ENCODE data around the gene RNF152.
A peak's percentile ranks its signal among the peaks of the same experiment; 100 is the strongest.

Gene RNF152, protein sequence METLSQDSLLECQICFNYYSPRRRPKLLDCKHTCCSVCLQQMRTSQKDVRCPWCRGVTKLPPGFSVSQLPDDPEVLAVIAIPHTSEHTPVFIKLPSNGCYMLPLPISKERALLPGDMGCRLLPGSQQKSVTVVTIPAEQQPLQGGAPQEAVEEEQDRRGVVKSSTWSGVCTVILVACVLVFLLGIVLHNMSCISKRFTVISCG

DNA sequence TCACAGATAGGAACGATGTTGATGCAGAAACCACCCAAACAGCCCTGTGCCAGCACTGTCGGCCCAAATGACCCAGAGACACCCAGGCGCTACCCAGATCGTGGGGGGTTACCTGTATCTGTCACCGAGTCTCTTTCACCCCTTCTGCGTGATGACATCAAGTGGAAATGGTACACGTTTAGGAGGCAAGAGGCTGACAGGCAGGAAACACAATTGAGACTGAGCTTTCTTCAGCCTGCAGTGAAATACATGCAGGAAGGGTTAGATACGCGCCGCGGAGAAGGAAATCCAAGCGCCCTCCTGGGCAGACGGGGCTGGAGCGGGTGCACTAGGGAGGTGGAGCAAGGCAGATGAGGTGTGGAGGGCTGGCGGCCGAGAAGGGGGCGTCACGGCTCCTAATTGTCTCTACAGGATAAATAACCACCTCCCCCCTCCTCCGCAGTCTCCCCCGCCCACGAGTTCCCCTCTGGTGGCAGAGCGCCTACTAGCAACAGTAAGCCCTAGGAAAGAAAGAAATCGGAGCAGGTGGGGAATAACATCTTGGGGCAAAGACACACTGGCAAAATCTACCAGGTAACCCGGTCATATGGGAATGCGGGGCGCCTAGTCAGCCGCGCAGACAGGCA is at the start of gene RNF152:
TSS of gene RNF152 (minus strand) at position 325 of the 626 bp plus-strand sequence. CDS start 76,544 bp downstream, outside the sequence.
- DNase-seq (ENCODE audit: low read depth in 2 of 2) = peak in 1 of 2 experiments; percentile 2

DNA sequence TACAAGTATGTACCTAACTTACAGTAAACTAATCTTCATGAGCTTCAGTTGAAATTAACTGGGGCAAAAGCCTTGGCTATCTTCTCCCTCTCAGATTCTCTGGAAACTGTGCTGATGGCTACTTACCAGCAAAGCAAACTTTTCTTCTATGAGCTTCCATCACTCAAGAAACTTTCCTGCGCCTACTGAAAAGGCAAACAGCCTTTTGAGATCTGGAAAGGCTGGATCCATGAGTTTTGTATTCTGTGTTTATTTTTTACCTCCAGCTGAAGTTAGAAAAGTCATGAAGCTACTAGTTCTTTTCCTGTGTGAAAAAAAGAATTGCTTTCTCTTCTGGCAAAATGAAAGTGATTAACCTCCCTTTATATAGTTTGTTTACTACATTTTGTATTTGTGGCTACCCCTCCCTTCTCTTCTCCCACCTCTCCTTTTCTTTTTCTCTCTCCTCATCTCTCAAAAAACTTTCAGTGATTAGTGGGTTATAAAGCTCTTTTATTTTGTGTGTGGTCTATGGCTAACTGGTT is 49.2 kb upstream of the RNF152 start:
- no peak for DNase-seq (ENCODE audit: low read depth in 2 of 2)

DNA sequence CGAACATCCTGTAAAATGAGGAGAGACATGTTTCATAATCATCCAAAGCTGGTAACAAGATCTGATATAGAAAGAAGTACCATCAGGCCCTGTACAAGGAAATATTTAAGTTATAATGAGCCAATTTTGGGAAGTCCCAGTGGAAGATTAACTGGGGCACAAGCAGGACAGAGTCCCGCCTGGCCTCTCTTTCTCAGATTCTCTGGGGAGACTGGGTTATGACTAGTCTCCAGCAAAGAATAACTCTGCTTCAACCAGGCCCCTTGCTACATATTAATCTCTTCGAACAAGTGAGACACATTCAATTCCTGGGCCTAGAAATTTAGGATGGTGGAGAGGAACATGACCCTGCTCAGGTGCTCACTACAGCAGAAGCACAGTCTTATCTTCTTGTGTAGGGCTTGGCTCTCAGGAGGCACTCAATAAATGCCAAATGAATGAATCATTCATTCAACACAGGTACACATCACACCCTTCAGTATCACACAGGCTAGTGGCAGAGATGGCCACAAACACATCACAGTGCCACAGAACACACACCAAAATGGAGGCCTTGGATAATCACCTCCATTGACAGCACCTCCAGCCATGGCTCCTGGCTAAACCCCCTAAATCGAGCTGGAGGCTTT is 46.4 kb upstream of the RNF152 start:
- no peak for DNase-seq (ENCODE audit: low read depth in 2 of 2)

DNA sequence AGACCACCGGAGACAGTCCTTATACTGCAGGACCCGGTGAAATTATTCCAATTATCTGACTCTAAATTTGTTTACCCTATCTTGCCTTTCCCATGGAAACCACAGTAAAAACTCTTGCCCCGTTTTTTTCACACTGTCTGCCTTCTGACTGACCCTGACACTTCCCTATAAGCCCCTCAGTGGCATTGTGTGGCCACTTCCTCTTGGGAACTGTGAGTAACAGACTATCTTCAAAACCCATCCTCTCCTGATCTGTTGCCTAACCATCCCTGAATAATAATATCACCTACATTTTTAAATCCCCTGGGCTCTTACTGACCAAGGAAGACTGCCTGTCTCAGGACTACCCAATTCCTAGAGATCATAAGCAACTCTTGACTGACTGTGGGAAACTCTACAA is 42.6 kb upstream of the RNF152 start:
- no peak for DNase-seq (ENCODE audit: low read depth in 2 of 2)

DNA sequence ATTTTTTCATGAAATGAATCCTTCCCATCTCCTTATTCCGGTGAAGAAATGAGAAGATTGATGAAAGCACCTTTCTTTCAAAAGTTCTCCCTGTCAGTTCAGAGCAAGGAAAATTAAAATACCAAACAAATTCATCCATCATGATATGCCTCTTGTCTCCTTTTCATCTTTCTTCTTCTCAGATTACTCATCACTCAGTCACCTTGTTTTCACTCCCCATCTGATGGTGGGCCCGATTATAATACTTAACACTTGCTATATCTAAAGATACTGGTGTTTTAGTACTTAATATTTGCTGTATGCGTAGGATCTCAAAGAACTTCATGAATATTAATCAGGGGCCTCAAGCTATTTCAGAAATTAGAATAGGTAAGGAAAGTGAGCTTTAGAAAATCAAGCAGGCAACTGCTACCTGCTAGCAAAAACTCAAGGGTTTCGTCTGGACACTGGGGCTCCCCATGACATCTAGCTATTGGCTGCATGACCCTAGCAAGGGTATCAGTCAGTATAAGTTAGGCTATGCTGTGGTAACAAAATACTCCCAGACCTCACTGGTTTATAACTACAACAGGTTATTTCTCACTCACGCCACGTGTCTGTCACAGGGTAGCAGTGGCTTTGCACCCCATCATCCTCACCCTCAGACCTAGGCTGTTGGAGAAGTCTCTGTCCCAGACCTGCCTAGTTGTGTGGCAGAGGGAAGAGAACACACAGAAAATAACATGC is 39.0 kb upstream of the RNF152 start:
- no peak for DNase-seq (ENCODE audit: low read depth in 2 of 2)

DNA sequence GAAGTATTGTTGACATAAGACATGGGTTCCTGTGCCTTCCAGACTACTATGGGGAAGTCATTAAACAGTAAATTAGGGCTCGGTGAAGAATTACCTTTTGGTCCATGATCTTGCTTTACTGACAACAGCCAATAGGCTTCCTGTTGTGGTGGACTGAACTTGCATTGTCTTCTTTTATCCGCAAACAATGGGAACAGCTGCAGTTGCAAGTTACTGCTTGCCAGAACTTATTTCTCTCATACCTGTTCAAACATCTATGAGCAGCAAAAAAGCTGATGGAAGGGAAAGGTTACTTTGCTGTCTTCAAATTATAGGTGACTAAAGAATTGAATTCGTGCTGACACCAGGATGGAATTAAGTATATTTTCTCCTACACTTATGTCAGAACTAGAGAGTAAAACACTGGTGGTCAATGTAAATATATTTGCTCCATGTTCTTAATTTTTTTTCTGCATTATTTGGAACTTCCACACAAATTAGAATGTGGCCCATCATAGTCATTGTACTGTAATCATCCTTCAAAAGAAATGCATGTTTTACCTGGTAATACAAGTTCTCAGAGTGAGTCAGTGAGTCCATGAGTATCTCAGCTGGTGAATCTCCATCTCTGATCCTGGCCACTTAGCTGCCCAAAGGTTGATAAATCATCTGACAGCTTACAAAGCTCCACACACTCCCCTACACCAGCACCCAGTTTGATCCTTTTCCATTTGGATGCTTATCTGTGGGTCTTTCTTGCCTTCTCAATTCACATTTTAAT is 37.3 kb upstream of the RNF152 start:
- DNase-seq (ENCODE audit: low read depth in 2 of 2) = no peak

DNA sequence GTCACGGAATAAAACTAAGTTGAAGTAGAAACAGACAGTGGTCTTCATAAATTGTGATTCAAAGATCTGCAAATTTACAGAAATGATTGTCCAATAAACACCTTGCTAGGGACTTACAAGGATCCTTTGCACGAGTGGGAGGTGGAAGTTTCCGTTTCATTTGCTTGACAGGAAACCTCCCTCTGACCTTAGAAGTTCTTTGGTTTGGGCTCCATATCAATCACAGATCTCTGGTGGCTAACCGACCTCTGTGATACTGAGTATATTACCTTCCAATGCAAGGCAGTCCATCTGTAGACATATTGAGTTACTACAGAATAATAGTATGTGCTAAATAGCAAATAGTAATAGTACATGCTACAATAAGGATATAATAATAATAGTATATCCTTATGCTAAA is 33.7 kb upstream of the RNF152 start:
- peak in 1 of 2 experiments; percentile 36 for DNase-seq (ENCODE audit: low read depth in 2 of 2)

DNA sequence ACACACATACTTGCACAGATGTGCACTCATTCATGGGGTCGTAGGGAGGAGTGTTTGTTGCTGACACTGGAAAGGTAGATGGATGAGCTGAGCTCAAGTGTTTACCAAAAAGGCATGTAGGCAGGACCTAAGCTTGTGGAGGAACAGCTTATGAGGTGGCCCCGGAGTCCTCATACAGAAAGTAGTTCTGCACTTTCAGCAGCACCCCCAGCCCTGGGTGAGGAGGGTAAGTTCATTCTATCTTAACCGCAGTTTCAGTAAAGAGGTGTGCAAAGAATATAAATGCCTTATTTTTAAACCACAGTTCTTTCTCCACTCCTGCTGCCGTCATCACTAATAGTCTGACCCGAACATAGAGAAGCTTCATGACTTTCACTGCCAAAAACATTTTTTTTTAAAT is 31.7 kb upstream of the RNF152 start:
- no peak for DNase-seq (ENCODE audit: low read depth in 2 of 2)

DNA sequence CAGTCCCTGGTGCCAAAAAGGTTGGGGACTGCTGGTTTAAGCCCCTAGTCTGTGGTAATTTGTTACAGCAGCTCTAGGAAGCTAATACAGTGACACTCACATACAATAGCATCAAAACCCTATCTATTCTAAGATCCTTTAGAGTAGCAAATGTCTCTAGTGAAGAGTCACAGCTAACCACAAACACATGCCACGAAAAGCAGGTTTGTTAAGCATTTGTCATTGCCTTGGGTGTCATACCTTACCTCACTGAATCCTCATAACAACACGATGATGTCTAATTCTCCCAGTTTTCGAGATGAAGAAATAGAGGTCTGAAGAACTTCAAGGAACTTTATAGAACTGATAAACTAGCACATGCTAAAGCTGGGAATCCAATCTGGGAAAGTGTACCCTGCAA is 29.6 kb upstream of the RNF152 start:
- no peak for DNase-seq (ENCODE audit: low read depth in 2 of 2)

DNA sequence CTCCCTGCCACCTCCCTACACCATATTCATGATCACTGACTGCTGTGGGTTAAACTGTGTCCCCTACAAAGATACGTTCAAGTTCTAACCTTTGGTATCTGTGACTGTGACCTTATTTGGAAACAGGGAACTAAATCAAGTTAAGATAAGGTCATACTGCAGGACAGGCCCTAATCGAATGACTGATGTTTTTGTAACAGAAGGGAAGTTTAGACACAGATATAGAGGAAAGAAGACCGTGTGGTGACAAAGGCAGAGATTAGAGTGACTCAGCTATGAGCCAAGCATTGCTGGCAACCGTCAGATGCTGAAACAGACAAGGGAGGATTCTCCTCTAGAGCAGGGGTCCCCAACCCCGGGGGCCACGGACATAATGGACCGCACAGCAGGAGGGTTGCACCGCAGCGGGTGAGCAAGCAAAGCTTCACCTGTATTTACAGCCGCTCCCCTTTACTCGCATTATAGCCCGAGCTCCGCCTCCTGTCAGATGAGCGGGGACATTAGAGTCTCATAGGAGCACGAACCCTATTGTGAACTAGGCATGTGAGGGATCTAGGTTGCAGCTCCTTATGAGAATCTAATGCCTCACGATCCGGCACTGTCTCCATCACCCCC is 28.9 kb upstream of the RNF152 start:
- no peak for DNase-seq (ENCODE audit: low read depth in 2 of 2)

DNA sequence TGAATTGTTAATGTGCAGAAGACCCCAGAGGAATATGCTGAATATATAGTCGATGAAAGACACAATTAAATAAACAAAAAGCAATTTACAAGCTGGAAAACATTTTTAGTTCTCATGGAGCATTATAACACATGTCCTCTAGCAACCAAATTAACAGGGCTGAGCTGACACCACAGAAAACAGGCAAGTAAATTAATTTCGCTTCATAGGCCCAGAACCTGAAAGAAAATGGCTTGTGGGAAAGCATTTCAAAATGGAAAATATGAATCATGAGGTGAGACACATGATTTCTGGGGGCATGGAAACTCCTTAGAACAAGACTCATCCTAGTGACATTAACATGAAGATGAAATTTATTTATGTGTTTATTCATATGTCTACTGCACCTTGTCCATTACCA is 25.0 kb upstream of the RNF152 start:
- DNase-seq (ENCODE audit: low read depth in 2 of 2) = no peak

DNA sequence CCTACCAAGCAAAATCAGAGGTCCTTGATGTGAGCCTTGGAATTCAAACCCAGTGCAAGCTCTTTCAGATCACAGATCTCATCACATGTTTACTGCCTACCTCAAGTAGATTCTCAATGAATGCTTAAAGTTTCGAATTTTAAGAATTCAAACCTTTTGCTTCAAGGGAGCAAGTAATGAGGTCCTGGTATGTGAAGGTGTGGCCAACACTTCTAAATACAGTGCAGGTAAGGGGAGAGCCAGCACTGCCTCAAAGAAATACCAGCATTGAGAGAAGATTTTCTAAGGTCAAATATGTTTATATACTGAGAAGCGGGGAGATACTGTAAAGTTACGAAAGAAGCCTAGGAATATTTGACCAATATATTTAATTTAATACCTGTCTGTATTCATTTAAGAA is 19.7 kb upstream of the RNF152 start:
- no peak for DNase-seq (ENCODE audit: low read depth in 2 of 2)

DNA sequence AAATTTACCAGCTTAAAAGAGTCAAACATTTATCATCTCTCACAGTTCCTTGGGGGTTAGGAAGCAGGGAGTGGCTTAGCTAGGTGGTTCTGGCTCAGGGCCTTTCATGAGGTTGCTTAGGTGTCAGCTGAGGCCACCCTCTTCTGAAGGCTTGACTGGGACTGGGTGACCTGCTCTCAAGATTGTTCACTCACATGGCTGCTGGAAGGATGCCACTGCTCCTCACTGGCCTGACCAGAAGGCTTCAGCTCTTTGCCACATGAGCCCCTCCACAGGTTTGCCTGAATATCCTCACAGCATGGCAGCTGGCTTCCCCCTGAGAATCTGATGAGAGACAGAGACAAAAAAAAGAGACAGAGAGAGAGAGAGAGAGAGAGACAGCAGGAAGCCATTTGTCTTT is 17.3 kb upstream of the RNF152 start:
- no peak for DNase-seq (ENCODE audit: low read depth in 2 of 2)

DNA sequence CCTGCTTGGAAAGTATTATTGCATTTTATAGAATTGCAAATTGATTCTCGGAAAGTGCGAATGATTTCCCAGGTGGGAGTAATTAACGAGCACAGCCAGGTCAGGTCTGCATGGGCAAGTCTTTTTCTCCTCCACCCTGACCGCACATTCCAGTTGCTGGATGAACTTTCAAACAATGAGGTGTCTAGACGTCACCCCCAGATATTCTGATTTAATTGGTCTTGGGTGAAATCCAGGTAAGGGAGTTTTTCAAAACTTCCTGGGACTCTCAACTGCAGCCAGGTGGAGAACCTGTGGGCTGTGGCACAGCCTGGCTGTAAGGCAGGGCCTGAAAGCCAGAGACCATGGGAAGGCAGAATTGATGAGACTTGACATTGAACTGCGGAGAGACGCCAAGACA is 15.9 kb upstream of the RNF152 start:
- no peak for DNase-seq (ENCODE audit: low read depth in 2 of 2)

DNA sequence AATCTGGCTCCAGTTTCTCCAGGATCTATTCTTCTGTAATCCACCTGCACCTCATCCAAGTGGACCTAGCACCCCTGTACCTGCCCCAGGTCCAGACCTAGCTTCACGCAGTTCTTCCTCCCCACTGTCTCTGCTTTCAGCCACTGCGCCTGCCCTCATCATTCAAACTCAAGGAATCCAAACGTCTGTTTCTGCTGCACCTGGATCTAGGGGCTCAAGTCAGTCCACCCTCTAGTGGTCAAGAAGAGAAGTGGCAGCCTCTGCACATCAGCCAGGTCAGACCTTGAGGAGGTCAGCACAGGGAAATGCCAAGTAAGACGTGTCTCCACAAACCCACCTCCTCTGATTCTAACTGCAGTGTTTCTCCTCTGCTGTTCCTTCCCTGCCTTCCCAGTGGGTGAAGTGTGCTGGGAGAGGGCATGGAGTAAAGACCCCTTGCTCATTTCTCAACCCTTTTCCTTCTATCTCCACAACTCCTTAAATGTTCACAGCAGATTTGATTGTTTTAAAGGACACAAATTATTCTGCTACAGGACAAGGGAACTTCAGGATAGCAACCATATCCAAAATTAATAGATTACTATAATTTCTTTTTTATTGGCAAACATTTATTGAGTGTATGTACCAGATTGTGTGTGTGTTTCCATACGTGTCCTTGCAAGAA is 8.6 kb upstream of the RNF152 start:
- peak in 1 of 2 experiments; percentile 13 for DNase-seq (ENCODE audit: low read depth in 2 of 2)

DNA sequence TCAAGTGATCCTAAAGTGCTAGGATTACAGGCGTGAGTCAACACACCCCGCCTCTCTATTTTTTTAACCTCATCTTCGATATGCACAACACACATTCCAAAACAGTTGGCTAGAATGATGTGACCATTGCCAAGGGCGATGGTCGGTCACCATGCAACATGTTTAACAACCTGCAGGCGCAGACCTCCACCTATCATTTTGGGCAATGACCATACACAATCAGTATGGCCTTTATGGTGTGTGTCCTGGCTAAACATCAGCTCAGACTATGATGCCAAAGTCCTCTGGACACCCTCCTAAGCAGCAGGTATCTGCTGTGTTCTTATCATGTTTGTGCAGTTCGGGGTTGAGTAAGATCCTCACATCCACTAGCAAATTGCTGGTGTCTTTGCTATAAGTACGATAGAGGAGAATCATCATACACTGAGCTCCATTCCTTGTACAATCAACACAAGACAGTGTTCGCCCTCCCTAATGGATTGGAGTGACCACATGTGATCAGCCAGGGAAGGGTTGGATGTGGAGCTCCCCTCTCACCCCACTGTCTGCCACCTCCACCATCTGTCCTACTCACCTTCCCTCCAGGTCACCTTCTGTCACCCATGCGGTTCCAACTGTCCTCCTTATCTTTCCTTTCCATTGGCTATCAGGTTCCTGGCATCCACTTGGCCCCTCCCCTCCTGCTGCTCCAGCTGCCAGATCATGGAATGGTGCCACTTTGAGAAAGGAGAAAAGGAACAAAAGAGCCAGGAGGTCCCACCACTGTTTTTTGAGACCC is 7.9 kb upstream of the RNF152 start:
- DNase-seq (ENCODE audit: low read depth in 2 of 2) = no peak

DNA sequence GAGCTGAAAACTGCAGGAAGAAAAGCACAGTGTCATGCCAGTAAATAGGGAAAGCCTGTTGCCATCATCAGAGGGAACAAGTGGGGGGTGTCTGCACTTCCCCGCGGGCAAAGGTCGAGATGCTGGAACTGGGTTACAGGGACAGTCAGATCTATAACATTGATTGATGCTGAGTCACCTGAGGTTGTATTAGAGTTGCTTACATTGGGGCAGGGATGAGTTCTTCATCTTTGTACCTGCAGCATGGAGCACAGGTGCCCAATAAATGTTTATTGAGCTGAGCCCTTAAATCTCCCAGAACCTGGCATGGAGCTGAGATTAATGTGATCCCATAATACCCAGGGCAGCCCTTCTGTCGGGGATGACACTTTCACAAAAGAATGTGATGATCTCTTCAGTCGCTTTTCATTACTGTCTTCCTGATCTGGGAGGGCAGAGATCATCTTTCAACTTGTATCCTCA is 5.9 kb upstream of the RNF152 start:
- no peak for DNase-seq (ENCODE audit: low read depth in 2 of 2)

DNA sequence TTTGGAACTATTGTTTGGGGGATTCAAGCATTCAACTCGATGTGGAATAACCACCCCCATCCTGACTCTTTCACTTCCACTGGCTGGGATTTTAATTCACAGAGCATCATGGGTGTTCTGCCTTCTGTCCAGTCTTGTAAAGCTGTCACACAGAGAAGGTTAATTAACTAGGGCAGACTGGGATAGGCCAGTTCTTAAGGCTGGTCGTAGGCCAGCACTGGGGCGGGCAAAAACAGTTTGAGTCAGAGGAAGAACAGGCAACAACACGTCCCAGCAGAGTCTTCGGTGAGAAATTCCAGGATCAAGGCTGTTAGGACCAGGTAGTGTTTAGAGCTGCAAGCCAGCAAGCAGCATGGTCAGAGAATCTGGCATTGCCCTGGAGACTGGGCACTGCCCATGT is 4.0 kb upstream of the RNF152 start:
- DNase-seq (ENCODE audit: low read depth in 2 of 2) = no peak

DNA sequence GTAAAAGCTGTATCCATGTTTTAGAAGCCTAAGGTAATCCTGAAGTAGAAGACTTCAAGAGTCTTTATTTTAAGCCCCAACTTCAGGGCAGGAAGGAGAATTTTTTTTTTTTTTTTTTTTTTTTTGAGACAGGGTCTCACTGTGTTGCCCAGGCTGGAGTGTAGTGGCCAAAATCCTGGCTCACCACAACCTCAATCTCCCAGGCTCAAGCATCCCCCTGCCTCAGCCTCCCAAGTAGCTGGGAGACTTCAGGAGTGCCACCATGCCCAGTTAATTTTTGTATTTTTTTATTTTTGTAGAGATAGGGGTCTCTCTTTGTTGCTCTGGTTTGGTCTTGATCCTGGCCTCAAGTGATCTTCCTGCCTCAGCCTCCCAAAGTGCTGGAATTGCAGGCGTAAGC is 3.3 kb upstream of the RNF152 start:
- DNase-seq (ENCODE audit: low read depth in 2 of 2) = no peak
